ENCODE measurements around the gene SEL1L2.

The SEL1L2 gene

GRCh38 chr20:13865791-13866351, 124.5 kb downstream of the SEL1L2 start:
- no peak for DNase-seq (ENCODE audit: low read depth in 2 of 2)

- DNase-seq (ENCODE audit: low read depth in 2 of 2): no peak
Measured at GRCh38 chr20:13865156-13865555, 125.3 kb downstream of the SEL1L2 start.

GRCh38 chr20:13863244-13863643, 127.2 kb downstream of the SEL1L2 start:
- no peak for DNase-seq (ENCODE audit: low read depth in 2 of 2)

GRCh38 chr20:13862245-13862644, 128.2 kb downstream of the SEL1L2 start:
- DNase-seq (ENCODE audit: low read depth in 2 of 2): no peak

- DNase-seq (ENCODE audit: low read depth in 2 of 2): no peak
Measured at GRCh38 chr20:13858871-13859270, 131.5 kb downstream of the SEL1L2 start.

GRCh38 chr20:13858439-13858838, 132.0 kb downstream of the SEL1L2 start:
- no peak for DNase-seq (ENCODE audit: low read depth in 2 of 2)

- DNase-seq (ENCODE audit: low read depth in 2 of 2): no peak
Measured at GRCh38 chr20:13857961-13858360, 132.5 kb downstream of the SEL1L2 start.

GRCh38 chr20:13857304-13857703, 133.1 kb downstream of the SEL1L2 start:
- no peak for DNase-seq (ENCODE audit: low read depth in 2 of 2)

GRCh38 chr20:13856354-13856753, 134.1 kb downstream of the SEL1L2 start:
- no peak for DNase-seq (ENCODE audit: low read depth in 2 of 2)

GRCh38 chr20:13855613-13856012, 134.8 kb downstream of the SEL1L2 start:
- DNase-seq (ENCODE audit: low read depth in 2 of 2): no peak

- DNase-seq (ENCODE audit: low read depth in 2 of 2): no peak
Measured at GRCh38 chr20:13852306-13852705, 138.1 kb downstream of the SEL1L2 start.

- no peak for DNase-seq (ENCODE audit: low read depth in 2 of 2)
Measured at GRCh38 chr20:13851279-13851678, 139.1 kb downstream of the SEL1L2 start.

- DNase-seq (ENCODE audit: low read depth in 2 of 2): no peak
Measured at GRCh38 chr20:13844296-13844695, 146.1 kb downstream of the SEL1L2 start.

GRCh38 chr20:13841206-13841605, 149.2 kb downstream of the SEL1L2 start:
- no peak for DNase-seq (ENCODE audit: low read depth in 2 of 2)

- no peak for DNase-seq (ENCODE audit: low read depth in 2 of 2)
Measured at GRCh38 chr20:13840093-13840465, 150.3 kb downstream of the SEL1L2 start.

GRCh38 chr20:13839421-13840092, 150.9 kb downstream of the SEL1L2 start:
- DNase-seq (ENCODE audit: low read depth in 2 of 2): no peak

GRCh38 chr20:13838664-13839063, 151.8 kb downstream of the SEL1L2 start:
- DNase-seq (ENCODE audit: low read depth in 2 of 2): no peak

- DNase-seq (ENCODE audit: low read depth in 2 of 2): no peak
Measured at GRCh38 chr20:13831476-13831875, 158.9 kb downstream of the SEL1L2 start.

GRCh38 chr20:13825465-13825864, 164.9 kb downstream of the SEL1L2 start:
- DNase-seq (ENCODE audit: low read depth in 2 of 2): no peak

GRCh38 chr20:13824459-13824858, 166.0 kb downstream of the SEL1L2 start:
- no peak for DNase-seq (ENCODE audit: low read depth in 2 of 2)

GRCh38 chr20:13822459-13822858, 168.0 kb downstream of the SEL1L2 start:
- DNase-seq (ENCODE audit: low read depth in 2 of 2): no peak

GRCh38 chr20:13821876-13822275, 168.5 kb downstream of the SEL1L2 start:
- no peak for DNase-seq (ENCODE audit: low read depth in 2 of 2)

- no peak for DNase-seq (ENCODE audit: low read depth in 2 of 2)
Measured at GRCh38 chr20:13819885-13820645, 170.3 kb downstream of the SEL1L2 start.

Data from stimulated activated CD8-positive, alpha-beta memory T cell treated with anti-CD3 and anti-CD28 coated beads, Interleukin-15, amount 100 ng/mL, for 4 hours (primary cell).